A673 (cell line): ENCODE data around the gene PAX7.

ENCODE experiments used
- EZH2 ChIP-seq: fragments of 200-600 bp; sonication (generic); IDR thresholded peaks from 2 replicates; pipeline ENCODE4 v1.6.1; 2017; ENCODE audit warnings: borderline replicate concordance, low read depth, mild to moderate bottlenecking, mixed read lengths, antibody characterized with exemption, low read length; ENCODE audit not compliant: poor library complexity, severe bottlenecking
- TF ChIP-seq, protein P1 (sequence below): fragments of 300-800, 200-600 bp; sonication (generic); conservative IDR thresholded peaks from 2 replicates; pipeline ENCODE4 v1.5.1; 2017; ENCODE audit warnings: low read depth, mild to moderate bottlenecking, antibody characterized with exemption, low read length, moderate library complexity, mixed read lengths

GRCh38 chr1:18682375-18682774 is 51.7 kb downstream of the PAX7 start:
- no peak for TF ChIP-seq EZH2
- TF ChIP-seq, protein P1, sequence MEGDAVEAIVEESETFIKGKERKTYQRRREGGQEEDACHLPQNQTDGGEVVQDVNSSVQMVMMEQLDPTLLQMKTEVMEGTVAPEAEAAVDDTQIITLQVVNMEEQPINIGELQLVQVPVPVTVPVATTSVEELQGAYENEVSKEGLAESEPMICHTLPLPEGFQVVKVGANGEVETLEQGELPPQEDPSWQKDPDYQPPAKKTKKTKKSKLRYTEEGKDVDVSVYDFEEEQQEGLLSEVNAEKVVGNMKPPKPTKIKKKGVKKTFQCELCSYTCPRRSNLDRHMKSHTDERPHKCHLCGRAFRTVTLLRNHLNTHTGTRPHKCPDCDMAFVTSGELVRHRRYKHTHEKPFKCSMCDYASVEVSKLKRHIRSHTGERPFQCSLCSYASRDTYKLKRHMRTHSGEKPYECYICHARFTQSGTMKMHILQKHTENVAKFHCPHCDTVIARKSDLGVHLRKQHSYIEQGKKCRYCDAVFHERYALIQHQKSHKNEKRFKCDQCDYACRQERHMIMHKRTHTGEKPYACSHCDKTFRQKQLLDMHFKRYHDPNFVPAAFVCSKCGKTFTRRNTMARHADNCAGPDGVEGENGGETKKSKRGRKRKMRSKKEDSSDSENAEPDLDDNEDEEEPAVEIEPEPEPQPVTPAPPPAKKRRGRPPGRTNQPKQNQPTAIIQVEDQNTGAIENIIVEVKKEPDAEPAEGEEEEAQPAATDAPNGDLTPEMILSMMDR = no peak
